Measurements from ENCODE around the gene PPP1R9B.

Gene PPP1R9B

DNA sequence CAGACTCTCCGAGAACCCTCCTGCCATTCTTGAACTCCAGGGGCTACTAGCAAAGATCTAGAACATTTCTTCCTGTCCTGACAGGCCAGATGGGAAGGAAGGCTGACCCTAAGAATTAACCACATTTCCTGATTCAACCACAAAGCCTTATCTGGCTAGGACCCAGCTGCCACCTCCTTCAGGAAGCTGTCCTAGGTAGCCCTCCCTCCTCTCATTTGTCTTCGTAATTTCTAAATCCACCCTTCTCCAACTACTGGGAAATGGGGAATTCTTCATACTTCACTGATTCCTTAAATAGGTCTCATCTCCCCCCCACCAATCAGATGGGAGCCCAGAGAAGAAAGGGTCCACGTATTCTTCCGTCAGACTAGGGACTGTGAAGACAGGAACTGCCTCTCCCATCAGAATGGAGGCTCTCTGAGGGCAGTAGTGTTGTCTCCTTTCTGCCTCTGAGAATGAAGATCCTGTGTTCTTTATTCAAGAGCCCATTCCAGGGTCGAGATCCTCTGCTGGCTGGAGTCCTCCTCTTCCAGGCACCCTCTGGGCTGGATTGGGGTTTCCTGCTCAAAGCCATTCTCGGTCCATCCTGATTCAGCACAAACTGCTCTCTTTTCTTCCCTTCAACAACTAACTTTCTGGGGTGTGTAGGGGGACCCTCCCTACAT lies 22.6 kb downstream of the PPP1R9B start:
- H3K4me3 ChIP-seq (replicated peaks; ENCODE audit: low read depth, low read length), result no peak overlapping the region
- TF ChIP-seq, protein P1, sequence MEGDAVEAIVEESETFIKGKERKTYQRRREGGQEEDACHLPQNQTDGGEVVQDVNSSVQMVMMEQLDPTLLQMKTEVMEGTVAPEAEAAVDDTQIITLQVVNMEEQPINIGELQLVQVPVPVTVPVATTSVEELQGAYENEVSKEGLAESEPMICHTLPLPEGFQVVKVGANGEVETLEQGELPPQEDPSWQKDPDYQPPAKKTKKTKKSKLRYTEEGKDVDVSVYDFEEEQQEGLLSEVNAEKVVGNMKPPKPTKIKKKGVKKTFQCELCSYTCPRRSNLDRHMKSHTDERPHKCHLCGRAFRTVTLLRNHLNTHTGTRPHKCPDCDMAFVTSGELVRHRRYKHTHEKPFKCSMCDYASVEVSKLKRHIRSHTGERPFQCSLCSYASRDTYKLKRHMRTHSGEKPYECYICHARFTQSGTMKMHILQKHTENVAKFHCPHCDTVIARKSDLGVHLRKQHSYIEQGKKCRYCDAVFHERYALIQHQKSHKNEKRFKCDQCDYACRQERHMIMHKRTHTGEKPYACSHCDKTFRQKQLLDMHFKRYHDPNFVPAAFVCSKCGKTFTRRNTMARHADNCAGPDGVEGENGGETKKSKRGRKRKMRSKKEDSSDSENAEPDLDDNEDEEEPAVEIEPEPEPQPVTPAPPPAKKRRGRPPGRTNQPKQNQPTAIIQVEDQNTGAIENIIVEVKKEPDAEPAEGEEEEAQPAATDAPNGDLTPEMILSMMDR (IDR thresholded peaks at IDR 0.05; ENCODE audit: insufficient read depth, low read length, poor library complexity, severe bottlenecking), result no peak
- peaks cover 2% of the 10 kb centered on the region; the same call in 1 of the 2 replicates for H3K27me3 ChIP-seq (replicated peaks; ENCODE audit: control insufficient read depth, insufficient read depth, low read length)
- DNase-seq (ENCODE audit: extremely low read depth, insufficient read length), result no peak
- no peaks in the 10 kb centered on the region for H3K36me3 ChIP-seq (ENCODE audit: control insufficient read depth, insufficient read depth, low read length)

DNA sequence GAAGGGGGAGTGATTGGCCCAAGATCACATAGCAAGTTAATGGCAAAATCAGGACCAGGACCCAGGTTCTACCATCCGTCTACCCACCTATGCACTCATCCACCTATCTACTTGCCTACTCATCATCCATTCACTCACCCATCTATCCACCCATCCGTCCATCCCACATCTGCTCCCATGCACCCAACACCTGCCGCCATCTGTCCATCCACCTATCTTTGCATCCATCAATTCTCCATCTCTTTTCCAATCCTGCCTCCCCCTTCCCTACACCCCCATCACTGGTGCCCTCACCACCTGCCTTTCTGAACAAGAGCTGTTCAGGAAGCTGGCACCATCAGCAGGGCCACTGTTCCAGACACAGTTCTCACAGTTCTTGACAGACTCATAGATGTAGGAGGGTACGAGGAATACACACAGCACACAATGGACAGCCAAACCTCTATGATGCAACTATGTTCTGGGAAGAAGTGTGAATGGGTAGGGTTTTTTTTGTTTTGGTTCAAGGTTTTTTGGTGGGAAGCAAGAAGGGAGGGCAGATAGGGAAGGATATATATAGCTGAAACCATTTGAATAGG lies 25.0 kb downstream of the PPP1R9B start:
- H3K36me3 ChIP-seq (ENCODE audit: control insufficient read depth, insufficient read depth, low read length), result no peaks in the 10 kb centered on the region
- H3K4me3 ChIP-seq (replicated peaks; ENCODE audit: low read depth, low read length), result no peak overlapping the region
- DNase-seq (ENCODE audit: extremely low read depth, insufficient read length), result no peak
- TF ChIP-seq, protein P1 (IDR thresholded peaks at IDR 0.05; ENCODE audit: insufficient read depth, low read length, poor library complexity, severe bottlenecking), result no peak
- peaks cover 2% of the 10 kb centered on the region; the same call in 1 of the 2 replicates for H3K27me3 ChIP-seq (replicated peaks; ENCODE audit: control insufficient read depth, insufficient read depth, low read length)

DNA sequence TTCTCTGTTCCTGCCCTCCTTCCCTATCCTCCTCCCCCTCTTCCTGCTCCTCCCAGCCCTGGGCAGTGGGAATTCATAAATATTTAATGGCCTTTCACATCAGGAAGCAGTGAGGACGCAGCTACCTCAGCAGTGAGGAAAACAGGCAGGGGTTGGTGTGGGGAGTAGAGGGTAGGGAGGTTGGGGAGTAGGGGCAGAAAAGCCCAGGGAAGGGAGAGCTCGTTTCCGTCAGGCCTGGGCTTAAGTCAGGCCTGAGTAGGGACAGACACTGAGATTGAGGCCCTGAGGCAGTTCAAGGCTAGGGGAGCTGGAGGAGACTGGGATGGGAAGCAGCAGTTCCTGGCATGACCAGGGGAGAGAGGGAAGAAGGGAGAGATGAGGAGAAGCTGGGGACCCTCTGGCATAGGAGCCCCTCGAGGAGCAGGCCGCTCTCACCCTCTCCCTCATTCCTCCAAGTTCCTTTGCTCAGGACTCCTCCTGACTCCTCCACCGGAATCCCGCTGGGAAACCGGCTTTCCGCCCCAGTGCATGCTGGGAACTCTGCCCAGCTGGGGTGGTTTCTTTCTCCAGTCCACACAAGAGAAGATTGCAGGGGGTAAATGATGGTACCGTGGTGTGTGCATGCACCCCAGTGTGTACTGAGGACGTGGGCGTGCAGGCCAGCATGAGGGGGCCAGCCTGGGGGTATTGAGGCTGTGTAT lies 26.7 kb downstream of the PPP1R9B start:
- Histone ChIP-seq H3K27me3 (replicated peaks; ENCODE audit: control insufficient read depth, insufficient read depth, low read length) (peaks cover under 1% of the 10 kb centered on the region), H3K36me3 (ENCODE audit: control insufficient read depth, insufficient read depth, low read length) (no peaks in the 10 kb centered on the region), H3K4me3 (replicated peaks; ENCODE audit: low read depth, low read length) (no peak overlapping the region)
- no peak for DNase-seq (ENCODE audit: extremely low read depth, insufficient read length)
- TF ChIP-seq, protein P1 (IDR thresholded peaks at IDR 0.05; ENCODE audit: insufficient read depth, low read length, poor library complexity, severe bottlenecking), result no peak

DNA sequence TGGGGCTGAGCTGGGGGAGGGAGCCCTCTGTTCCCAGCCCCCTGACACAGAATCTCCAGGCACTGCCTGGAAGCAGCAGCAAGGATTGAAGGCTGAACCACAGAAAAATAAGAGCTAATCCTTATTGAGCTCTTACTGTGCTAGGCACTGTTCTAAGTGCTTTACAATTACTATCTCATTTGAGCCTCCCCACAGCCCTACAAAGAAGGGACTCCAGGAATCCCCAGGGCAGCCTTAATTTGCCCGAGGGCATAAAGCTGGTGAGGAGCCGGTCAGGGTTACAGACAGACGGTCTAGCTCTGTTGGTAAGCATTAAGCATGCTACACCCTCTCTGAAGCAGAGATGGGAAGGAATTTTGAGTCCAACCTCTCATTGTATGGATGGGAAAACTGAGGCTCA lies 27.5 kb downstream of the PPP1R9B start:
- no peak overlapping the region for H3K4me3 ChIP-seq (replicated peaks; ENCODE audit: low read depth, low read length)
- no peaks in the 10 kb centered on the region; the same call in none of the 2 replicates for H3K27me3 ChIP-seq (replicated peaks; ENCODE audit: control insufficient read depth, insufficient read depth, low read length)
- no peaks in the 10 kb centered on the region for H3K36me3 ChIP-seq (ENCODE audit: control insufficient read depth, insufficient read depth, low read length)
- no peak for DNase-seq (ENCODE audit: extremely low read depth, insufficient read length)
- TF ChIP-seq, protein P1 (IDR thresholded peaks at IDR 0.05; ENCODE audit: insufficient read depth, low read length, poor library complexity, severe bottlenecking), result no peak

DNA sequence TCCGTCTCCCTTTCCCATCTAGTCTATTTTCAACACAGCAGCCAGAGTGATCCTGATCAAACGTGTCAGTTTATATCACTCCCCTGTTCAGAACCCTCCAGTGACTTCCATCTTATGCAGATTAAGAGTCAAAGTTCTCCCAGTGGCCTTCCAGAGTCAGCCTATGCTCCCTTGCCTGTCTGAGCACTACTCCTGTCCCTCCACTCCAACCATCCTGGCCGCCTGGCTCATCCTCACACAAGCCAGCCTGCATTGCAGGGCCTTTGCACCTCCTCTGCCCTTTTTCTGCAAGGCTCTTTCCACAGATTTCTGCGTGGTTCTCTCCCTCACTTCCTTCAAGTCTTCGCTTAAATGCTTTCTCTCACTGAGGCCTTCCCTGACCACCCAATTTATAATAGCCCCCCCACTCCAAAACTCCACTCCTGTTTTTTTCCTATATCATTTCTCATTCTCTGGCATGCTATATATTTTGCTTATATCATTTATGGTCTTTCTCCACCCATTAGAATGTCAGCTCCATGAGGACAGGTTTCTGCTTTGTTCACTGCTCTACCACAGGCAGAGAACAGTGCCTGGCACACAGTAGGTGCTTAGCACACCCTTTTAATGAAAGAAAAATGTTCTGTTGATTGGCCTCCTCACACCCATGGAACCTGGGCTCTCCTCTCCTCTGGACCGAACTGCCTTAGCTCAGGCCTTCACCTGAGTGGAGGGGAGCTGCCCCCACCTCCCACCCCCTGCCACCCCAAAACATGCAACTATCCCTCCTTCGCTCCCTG lies 29.8 kb downstream of the PPP1R9B start:
- TF ChIP-seq, protein P1 (IDR thresholded peaks at IDR 0.05; ENCODE audit: insufficient read depth, low read length, poor library complexity, severe bottlenecking), result no peak
- DNase-seq (ENCODE audit: extremely low read depth, insufficient read length), result no peak
- Histone ChIP-seq H3K36me3 (ENCODE audit: control insufficient read depth, insufficient read depth, low read length) (no peaks in the 10 kb centered on the region), H3K27me3 (replicated peaks; ENCODE audit: control insufficient read depth, insufficient read depth, low read length) (no peaks in the 10 kb centered on the region; the same call in none of the 2 replicates), H3K4me3 (replicated peaks; ENCODE audit: low read depth, low read length) (no peak overlapping the region)
